ENCODE results near the gene CACNA1I.

GRCh38 chr22:39655831-39656230 lies 85.3 kb downstream of the CACNA1I start:
- no peak for TF ChIP-seq CTCF (conservative IDR thresholded peaks at IDR 0.05; ENCODE audit: low read depth in 2 of 2)
- TF ChIP-seq REST (IDR thresholded peaks at IDR 0.05; ENCODE audit: unreplicated experiment), result no peak
- TF ChIP-seq EZH2 (IDR thresholded peaks at IDR 0.05; ENCODE audit: low read depth, unreplicated experiment), result no peak
- no peak for TF ChIP-seq CREB1 (CRISPR knock-in tag; IDR thresholded peaks at IDR 0.05; ENCODE audit: low read depth)
- no peak for TF ChIP-seq EZH2phosphoT487 (IDR thresholded peaks at IDR 0.05; ENCODE audit: unreplicated experiment)
- no peak for TF ChIP-seq POLR2AphosphoS5 (IDR thresholded peaks at IDR 0.05; ENCODE audit: low read depth)
- no peak for TF ChIP-seq ETS1 (IDR thresholded peaks at IDR 0.05)
- no peak for TF ChIP-seq JUNB (IDR thresholded peaks at IDR 0.05; ENCODE audit: unreplicated experiment)
- TF ChIP-seq NANOG (IDR thresholded peaks at IDR 0.05; ENCODE audit: borderline replicate concordance), result no peak

Measured in GM23338 (cell line).